HG03575 (cell line): Measurements from ENCODE around the gene GPR18.

Experiments
- ATAC-seq: cut with Tn5 transposase; IDR thresholded peaks from one replicate; pipeline ENCODE4 v1.9.1; 2021; ENCODE audit not compliant: unreplicated experiment, insufficient number of reproducible peaks, low FRiP score; ENCODE audit errors: extremely low read depth

The GPR18 gene

DNA sequence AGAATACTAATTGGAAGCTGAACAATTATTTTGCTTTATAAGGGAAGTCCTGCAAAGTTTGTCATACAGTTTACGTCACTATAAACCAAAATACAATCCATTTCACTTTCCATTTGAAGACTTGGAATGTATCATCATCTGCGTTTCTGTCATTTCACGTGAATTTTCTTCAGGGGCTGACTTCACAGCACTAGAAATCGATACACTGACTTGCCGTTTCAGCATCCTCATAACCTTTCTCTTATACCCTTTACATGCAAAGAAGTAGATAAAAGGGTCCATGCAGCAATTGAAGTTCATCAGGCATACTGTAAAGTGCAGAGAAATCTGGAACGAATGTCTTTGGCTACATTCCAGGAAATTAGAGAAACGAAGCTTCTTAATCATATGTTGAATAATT lies 36.8 kb upstream of the GPR18 start:
- ATAC-seq, result no peak

GRCh38 chr13:99294198-99294597 lies 36.0 kb upstream of the GPR18 start:
- ATAC-seq, result no peak

- no peak for ATAC-seq
These were observed 35.0 kb upstream of the GPR18 start for GRCh38 chr13:99293178-99293577.

- ATAC-seq, result no peak
These were observed 32.7 kb upstream of the GPR18 start for GRCh38 chr13:99290894-99291293.

- ATAC-seq, result no peak
These were observed 31.6 kb upstream of the GPR18 start for GRCh38 chr13:99289674-99290337.

- ATAC-seq, result no peak
These were observed 31.1 kb upstream of the GPR18 start for GRCh38 chr13:99289271-99289670.

DNA sequence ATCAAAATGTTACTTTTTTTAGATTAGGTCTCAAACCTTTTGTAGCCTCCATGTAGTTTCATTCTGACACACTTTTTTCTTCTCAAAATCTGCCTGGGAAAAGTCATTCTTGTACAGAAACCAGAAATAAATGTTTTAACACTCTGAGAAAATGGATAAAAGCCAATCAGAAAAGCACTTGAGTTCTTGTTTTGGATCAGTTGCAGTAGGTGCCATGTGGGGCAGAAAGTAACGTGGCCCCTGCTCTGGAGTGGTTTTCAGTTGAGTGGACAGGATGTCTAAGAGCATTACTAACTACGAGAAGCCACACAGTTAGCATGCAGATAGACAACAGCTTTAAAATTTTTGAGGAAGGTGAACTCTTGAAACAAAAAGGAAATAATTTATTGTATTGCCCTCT lies 29.9 kb upstream of the GPR18 start:
- peak; percentile 80 for ATAC-seq

DNA sequence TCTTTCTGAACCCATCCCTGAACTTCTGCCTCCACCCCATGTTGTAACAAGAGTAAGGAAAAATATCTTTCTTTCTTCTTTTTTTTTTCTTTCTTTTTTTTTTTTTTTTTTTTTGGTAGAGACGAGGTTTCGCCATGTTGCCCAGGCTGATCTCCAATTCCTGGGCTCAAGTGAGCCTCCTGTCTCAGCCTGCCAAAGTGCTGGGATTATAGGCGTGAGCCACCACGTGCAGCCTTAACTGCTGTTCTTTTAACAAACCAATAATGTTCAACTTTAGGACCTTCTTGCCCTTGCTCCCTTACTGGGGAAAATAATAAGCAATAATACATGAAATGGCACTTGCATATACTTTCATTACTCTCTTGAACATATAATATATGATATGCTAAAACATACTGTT lies 29.4 kb upstream of the GPR18 start:
- no peak for ATAC-seq

- no peak for ATAC-seq
These were observed 27.4 kb upstream of the GPR18 start for GRCh38 chr13:99285432-99286182.

- ATAC-seq, result peak; percentile 56
These were observed 24.4 kb upstream of the GPR18 start for GRCh38 chr13:99282264-99283231.

DNA sequence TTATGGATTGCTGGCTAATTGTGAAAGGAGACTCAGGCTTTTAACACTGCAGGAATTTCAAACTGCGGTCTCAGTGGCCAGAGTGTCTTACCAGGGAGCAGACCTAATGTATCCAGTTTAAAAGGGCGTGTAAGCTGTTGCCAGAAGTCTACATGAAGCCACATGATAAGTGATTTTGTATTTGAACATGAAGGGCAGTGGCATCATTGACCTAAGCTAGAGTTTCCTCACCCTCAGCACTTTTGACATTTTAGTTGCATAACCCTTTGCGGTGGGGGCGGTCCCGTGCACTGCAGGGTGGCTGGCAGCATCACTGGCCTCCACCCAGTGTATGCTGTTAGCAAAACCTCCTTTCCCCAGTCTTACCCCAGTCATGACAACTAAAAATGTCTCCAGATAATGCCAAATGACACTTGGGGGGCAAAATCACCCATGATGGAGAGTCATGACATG lies 23.7 kb upstream of the GPR18 start:
- peak; percentile 16 for ATAC-seq

DNA sequence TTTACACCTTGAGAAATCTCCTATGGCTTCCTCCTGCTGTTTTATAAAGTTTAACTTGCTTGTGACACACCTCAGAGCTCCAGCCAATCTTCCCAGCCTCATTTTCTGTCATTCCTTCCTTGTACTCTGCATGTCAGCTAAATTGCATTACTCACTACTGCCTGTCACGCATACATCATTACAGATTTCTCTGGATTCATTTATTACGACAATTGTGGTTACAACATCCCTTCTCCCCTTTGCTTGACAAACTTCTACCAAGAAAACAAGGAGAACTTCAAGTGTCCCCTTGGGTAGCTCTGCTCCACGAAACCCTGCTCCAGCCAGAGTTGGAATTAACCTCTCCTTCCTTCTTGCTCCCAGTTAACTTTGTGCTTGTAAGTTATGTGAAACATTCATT lies 22.0 kb upstream of the GPR18 start:
- no peak for ATAC-seq

GRCh38 chr13:99279637-99280036 lies 21.5 kb upstream of the GPR18 start:
- no peak for ATAC-seq

DNA sequence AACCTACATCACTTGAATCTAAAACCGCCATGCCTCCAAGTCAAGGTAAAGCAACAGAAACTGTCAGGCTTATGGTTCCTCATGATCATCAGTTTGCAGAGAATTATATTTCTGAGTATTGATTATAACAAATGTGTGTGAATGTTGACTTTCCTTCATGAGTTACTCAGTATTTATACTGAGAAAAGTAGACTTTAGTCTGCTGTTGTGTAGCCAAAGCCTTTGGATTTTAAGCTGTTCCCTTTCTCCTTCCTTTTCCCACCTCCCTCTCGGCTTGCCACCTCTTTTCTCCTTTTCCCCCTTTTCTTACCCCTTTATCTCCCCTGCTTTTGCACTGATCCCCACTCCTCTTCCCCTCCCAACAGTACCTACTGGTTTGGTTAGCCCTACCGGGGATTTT lies 20.7 kb upstream of the GPR18 start:
- no peak for ATAC-seq

- ATAC-seq, result no peak
These were observed 20.0 kb upstream of the GPR18 start for GRCh38 chr13:99278200-99278599.

- no peak for ATAC-seq
These were observed 19.4 kb upstream of the GPR18 start for GRCh38 chr13:99277629-99278028.

GRCh38 chr13:99276706-99277105 lies 18.5 kb upstream of the GPR18 start:
- no peak for ATAC-seq

DNA sequence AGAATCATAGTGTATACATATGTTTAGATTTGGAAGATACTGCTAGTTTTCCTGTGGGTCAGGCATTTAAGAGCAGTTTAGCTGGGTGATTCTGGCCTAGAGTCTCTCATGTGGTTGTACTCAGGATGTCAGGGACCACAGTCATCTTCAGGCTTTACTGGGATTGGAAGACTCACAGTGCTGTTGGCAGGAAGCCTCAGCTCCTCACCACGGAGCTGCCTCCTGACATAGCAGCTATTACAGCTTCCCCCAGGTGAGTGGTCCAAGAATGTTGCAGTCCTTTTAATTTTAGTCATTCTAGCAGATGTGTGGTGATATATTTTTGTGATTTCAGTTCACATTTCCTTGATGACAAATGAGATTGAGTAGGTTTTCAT lies 16.9 kb upstream of the GPR18 start:
- no peak for ATAC-seq

GRCh38 chr13:99273128-99273527 lies 14.9 kb upstream of the GPR18 start:
- no peak for ATAC-seq

- no peak for ATAC-seq
These were observed 14.3 kb upstream of the GPR18 start for GRCh38 chr13:99272481-99272880.
